AML-193 (cell line): ENCODE results near the gene MBOAT2.
A peak's percentile ranks its signal among the peaks of the same experiment; 100 is the strongest.
"Not testable (repeated sequence)": the region's sequence is repeated elsewhere in the genome, so short reads cannot be mapped to it uniquely, and the experiment has no call there.

ENCODE experiments used
- DNase-seq, 2 experiments: peaks; one replicate each; lab custom pipeline; 2025; lab: John Stamatoyannopoulos, UW

MBOAT2 gene

DNA sequence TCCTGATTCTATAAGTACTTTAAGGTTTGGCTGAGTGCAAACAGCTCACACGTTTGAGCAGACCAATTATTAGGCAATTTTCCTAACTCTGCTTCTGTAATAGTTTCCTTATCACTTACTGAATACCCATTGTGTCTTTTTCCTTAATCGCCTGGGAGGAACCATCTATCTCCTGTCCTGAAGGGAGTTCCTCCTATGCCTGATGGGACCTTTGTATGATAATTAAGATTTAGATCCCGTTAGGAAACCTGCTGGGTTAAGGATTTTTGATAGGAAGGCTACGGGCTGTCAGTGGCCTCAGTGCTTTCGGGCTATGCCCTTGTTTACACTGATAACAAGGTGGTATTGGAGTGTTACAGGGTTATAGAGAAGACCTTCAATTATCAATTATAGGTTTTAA, 106.8 kb downstream of the MBOAT2 start:
- DNase-seq, result peak in 1 of 2 experiments; percentile 23

DNA sequence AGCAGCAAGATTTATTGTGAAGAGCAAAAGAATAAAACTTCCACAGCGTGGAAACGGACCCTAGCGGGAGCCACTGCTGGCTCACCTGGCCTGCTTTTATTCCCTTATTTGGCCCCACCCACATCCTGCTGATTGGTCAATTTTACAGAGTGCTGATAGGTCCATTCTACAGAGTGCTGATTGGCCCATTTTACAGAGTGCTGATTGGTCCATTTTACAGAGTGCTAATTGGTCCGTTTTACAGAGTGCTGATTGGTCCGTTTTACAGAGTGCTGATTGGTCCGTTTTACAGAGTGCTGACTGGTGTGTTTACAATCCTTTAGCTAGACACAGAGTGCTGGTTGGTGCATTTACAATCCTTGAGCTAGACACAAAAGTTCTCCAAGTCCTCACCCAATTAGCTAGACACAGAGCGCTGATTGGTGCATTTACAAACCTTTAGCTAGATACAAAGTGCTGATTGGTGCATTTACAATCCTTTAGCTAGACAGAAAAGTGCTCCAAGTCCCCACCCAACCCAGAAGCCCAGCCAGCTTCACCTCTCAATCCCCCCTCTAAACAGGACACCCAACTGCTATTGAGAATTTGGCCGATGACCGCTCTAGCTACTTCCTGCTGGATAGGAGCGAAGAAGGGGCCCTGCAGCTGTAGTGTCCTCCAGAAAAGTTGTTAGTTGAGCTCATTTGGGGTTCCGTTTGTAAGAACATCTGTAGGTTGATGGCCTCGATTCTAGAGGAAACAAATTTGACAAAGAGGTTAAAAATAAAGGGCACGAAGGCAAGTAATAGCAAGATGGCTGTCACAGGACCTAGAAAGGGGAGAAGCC, 108.2 kb downstream of the MBOAT2 start:
- not testable (repeated sequence) for DNase-seq

DNA sequence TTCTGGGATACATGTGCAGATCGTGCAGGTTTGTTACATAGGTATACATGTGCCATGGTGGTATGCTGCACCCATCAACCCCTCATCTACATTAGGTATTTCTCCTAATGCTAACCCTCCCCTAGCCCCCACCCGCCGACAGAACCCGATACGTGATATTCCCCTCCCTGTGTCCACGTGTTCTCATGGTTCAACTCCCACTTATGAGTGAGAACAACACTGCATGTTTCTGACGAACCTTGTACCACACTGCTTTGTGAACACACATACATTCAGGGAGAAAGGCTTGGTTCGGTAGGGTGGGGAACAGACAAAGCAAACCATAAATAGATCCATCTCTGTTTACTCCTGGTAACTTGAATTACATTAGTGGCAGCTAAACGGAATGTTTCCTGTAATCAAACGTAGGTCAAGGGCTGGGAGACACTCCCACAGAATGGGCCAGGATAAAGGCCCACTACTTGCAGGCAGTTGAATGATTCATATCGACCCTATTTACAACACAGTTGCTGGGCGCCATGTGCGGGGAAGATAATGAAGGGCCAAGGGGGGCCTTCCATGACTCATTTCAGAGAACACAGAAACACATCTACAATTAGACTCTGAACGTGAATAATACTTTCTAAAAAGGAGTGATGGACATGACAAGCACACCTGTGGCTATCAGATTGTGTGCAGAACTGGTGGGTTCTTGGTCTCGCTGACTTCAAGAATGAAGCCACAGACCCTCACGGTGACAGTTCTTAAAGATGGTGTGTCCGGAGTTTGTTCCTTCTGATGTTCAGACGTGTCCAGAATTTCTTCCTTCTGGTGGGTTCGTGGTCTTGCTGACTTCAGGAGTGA, 109.3 kb downstream of the MBOAT2 start:
- no peak for DNase-seq

DNA sequence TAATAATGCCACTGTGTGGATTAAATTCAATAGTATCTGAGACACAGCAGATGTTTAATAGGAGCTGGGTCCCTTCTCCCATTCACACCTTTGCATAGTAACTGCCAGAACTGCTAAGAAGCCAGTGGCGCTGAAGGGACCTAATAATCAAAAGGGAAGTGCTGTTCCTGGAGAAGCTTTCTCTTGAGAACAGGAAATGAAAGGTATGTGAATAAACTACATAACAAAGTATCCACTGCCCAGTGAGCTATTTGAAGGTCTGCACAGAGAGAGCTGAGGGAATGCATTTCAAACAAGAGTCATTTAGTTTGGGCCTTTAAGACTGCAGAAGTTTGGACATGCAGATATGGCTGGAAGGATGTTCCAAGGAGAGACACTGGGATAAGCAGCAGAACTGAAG, 110.0 kb downstream of the MBOAT2 start:
- no peak for DNase-seq

DNA sequence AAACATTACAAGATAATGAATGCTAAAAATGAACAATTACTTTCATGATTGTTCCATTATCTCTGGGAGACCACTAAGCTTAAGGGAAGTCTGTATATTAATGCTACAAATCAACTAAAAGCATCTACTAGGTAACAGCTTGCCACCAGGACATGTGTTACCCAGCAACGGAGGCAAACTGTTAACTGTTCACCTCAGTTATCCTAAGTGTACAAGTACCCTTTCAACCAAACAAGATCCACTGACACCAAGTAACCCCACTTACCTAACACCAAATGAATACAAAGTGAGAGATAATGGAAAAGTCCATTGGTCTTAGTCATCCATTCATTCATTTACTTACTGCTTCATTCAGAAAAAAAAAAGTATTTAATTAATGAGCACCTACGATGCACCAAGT, 111.4 kb downstream of the MBOAT2 start:
- no peak for DNase-seq

DNA sequence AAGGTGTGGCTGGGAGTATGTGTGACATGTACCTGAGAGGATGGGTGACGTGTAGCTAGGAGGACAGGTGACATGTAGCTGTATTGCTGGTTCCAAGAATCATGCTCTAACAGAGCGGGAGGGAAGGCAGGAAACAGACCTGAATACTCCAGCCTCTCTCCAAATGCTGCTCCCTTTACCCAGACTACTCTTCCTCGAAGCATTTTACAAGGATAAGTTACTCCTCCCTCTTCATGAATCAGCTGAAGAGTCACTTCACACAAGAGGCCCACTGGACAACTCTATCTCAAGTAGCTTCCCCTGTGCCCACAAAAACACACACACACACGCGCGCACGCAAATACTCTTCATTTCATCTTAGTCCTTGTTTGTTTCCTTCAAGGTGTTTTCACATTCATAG, 113.5 kb downstream of the MBOAT2 start:
- DNase-seq, result no peak

DNA sequence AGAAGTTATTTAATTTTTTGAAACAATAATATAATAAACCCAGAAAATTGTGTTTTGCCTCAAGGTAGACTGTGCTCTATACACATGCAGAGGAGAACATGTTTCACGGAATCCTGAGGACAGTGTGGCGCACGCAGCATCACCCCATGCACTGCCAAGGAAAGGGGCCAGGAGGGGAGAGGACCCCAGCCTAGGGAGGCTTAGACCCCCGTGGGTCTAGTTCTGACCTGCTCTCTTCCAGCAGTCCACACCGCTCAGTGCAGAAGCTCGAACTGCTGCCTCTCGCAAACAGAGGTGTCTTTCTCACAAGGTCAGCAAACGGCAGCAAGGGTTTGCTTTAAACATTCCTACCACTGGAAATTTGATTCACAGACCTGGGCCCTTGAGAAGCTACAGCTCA, 114.5 kb downstream of the MBOAT2 start:
- no peak for DNase-seq

DNA sequence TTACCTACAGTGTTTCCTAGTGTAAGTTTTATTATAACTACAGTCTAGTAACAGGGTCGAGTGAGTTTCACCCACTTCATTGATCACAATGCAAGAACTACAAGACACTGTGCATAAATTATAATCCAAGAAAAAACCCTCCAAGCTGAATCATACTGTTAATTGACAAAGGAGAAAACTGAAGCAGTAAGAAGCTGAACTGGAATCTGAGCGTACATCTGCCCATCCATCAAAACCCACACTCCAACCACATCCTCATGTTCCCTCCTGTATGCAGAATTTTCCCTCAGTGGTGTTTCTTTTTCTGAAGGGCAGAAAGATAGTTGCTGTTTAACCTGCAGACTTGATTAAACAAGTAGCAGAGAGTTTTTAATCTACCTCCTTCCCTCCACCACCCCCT, 116.6 kb downstream of the MBOAT2 start:
- no peak for DNase-seq

DNA sequence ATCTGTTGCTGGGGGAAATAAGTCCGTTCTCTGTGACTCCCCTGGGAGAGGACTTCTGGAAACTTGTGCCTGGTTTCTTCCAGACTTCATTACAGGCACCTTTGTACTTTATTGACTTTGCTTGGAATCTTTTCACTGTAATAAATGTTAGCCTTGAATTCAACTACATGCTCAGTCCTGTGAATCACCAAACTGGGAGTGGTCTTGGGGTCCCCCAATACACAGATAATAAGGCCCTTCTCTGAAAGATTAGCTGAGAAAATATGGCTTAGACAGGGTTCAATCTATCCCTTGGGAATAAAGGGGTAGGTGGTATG, 117.3 kb downstream of the MBOAT2 start:
- no peak for DNase-seq

DNA sequence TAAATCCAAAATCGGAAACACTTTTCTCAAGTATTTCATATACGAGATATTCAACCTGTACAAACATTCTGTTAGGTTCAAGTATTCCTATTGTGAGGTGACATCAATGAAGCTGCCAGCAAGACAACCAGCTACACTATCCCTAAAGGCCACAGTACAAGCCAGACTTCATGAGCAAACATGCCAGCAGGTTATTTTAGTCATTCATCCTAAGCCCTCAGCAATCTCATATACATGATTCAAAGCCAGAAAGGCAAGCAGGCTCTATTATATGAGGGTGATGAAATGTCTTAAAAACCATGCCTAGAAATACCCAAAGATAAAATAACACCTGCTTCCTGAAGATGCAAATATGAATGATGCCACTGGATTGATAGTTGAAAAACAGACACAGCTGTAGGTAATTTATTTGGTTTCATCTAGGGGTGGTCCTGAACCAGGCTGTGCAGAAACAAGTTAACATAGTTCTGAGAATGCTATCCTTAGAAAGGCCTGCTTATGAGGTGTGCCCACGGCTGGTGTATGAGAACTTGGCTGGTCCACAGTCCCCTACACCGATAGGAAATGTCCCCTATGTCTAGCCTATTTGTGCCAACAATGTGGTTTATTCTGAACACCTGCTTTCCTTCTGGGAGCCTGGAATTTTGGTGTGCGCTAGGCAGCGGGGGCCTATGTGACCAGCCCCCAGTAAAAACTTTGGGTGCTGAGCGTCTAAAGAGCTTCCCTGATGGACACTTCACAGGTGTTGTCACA, 117.9 kb downstream of the MBOAT2 start:
- DNase-seq, result no peak

DNA sequence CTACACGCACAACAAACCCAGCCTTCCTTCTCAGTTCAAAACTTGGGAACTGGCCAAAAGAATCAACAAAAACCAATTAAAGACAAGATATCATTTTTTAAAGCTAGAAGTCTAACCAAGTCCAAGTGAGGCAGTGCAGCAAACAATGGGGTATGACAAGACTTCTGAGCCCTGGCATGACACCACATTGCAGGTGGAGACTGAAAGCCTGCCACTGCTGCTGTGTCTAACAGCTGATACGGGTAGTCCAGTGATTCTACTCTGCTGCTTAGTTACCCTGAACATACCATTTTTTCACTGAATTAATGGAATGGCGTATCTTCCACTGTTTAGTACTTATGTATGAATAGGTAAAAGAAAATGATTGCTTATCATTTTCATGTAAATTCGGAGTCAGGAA, 118.7 kb downstream of the MBOAT2 start:
- no peak for DNase-seq

DNA sequence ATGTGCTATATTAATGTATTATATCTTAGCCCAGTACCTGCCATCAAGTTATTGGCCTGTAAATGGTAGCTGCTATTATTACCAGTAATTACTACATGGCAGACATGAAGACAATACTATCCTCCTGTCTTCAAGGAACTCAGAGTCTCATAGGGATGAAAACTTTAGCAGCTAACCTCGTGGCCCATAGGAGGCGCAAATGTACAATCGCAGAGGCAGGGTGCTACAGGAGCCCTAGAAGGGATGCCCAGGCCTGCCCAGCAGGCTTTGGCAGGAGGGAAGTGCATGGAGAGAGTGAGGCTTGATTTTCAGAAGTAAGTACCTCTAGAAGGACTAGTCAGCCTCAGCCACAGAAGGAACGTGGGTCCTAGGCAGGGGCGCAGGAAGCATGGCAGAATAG, 121.4 kb downstream of the MBOAT2 start:
- DNase-seq, result peak; percentile 29 to 45

DNA sequence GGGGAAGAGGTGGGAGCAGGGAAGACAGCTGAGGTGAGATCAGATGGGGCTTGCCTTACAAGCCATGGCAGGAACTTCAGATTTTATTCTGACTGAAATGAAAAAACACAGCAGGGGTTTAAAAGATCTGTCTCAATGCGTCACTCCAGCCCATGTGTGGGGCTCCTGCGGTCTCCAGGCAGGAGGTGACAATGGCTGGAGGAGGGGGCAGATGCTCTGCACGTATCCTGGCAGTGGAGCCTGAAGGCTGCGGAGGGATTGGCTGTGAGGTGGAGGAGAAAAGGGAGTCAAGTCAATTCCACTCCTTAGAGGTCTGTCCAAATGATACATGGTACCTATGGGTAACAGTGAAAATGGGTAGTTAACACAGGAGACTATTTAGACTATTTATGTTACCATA, 125.6 kb downstream of the MBOAT2 start:
- no peak for DNase-seq

DNA sequence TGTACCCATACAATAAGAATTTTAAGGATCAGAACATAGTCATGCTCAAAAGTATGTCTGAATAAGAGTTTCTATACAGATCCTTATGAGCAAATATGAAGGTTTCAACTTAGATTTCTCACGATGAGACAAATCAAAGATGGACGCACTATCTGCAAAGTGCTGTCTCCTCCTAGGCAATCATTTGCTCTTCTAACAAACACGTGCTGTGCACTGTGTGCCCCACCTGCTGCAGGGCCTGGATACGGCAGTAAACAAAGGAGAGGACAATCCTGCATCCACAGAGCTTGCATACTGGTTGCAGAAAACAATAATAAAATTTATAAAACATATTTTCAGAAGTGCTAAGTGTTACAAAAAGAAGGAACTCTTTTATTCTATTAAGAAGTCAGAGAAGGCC, 126.2 kb downstream of the MBOAT2 start:
- DNase-seq, result no peak

DNA sequence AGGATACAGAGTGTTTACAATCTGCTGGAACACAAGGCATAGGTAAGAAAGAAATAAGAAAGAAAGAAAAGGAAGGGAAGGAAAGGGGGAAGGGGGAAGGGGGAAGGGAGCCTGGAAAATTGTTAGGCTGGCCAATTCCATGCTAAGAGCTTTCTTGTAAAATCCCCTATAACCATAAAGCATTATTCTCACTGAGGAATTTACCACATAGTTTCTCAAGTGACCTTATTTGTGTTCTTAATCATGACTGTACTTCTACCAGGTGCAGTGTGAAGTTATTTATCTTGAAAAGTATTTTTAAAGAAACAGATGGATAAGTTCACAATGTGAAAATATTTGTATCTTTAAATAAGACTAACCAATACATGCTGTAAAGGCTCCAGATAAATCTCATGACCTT, 126.9 kb downstream of the MBOAT2 start:
- DNase-seq, result no peak

DNA sequence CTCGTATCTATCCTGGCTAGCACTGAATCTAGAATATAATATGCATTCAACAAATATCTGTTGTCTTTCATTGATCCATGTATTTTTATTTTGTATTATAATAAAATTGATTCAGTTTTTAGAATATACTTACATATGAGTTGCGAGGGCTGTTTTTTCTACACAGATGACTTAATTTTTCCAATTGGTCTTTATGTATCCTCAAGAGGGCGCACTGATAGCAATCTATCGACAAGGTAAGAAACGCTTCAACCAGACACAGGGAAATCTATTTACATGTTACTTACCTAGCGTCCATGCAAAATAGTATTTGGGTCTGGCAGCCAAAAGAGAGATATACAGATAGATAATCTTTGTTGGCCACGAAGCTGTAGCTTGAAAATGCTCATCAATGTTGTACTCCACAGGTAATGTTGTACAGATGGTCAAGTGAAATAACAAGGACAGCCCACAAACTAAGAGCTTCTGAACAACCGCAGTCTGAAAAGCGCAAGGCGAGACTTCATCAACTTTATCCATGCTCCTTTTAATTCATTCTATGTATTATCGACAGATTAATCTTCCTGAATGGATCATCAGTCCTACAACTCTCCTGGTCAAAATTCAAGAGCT, 130.6 kb downstream of the MBOAT2 start:
- DNase-seq, result peak; percentile 29 to 60

DNA sequence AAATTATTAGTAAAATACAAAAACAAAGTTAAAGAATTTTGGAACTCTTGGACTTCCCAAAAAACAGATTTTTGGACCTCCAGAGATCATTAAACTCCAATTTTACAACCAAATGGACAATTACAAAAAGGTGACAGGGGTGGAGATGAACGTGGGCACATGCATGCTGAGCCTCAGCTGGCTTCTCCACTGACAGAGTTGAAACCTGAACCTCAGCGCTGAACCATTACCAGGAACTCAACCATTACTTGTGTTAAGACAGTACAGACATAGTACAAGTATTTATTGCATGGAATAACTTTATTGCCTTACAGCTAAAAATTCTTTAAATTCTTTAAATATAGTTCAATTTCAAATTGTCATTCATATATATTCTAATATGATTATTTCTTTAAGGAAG, 133.0 kb downstream of the MBOAT2 start:
- no peak for DNase-seq

DNA sequence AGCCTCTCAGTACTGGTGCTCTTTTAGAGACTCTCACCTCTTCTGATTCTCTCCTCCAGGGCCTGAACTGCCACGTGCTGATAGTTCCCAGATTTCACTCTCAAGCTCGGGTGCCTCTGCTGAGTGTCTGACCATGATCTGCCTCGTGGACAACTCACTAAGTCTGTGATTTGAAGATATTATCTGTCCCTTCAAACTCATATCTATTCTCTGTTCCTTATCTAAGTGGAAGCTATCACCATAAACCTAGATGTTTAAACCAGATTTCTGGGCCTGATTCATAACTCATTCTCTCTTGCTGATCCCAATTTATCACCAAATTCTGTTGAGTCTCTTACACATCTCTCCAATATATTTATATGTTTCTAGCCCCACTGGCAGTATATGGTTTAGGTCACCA, 136.1 kb downstream of the MBOAT2 start:
- DNase-seq, result no peak

DNA sequence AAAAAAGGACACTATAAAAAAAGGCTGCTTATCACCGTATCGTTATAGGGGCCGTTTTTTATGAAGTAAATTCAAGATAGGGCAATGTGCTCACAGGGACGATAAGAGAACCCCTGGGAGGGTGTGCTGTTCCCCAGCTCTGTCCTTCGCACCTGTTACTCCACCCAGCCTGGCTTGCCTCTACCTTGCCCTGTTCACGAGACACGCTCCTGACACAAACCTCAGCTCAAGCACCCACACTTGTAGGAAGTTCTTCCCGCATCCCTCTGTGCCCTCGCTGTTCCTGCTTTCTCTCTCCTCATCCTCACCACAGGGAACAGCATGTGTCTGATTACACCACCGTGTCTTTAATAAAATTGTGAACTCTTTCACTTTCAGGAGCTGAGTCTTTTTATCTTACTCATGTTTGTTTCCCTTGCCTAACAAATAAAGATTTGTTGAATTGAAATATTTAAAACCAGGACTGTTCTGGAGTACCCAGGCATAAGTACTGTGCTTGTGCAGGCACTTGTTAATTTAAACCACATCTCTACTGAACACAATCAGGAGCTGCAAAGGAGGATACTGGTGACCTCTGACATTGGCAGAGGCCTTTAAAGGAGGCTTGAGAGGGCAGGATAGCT, 140.0 kb downstream of the MBOAT2 start:
- no peak for DNase-seq

DNA sequence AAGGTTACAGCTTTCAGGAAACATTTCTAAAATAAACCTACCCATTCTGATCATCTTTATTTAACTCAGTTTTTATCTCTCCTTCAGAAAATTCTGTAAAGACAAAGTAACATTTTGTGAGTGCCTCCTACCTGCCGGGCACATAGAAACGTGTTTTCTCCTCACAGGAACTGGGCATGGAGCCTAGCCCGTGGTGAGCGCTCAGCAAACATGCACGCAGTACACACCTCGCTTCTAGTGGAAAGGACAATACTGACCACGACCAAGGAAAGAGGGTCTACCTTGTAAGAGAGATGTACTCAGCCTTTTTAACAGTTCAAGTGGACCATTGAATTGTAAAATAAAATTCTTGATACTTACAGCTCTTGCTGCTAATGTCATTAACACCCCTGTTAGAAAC, 141.3 kb downstream of the MBOAT2 start:
- DNase-seq, result no peak

DNA sequence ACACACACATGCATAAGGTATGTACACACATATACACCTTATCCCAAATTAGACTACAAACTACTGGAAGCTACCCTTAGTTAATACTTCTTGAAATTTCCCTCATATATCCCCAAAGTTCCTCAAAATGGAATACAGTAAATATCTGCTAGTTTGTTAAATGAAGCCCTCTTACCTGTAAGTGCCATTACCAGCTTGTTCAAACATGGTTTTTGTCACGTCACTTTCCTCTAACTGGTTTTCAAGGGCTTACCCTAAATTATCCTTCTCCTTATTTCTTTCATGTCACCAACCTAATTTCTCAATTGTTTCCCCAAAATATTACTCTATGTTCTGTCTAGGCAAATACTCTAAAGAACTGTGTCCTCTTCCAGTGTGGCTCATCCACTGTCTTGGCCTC, 141.7 kb downstream of the MBOAT2 start:
- DNase-seq, result no peak

DNA sequence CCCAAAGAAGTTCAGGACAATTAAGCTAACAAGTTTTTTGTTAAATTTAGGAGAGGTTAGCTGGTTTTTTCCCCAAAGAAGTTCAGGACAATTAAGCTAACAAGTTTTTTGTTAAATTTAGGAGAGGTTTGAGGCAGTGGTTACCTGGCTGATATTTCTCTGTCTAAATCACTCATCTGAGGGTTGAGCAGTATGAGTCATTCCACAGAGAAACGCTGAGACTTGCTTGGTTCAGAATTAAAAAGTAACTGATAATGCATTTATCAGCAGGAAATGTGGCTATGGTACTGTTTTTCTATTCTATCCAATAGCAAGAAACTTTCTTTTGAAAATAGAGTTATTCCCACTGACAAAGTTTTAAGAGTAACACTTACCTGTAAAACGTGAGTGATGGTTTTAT, 143.2 kb downstream of the MBOAT2 start:
- DNase-seq, result no peak
